ENCODE measurements around the gene ZNF606. TPM values are rescaled to one million over a fixed set of nuclear protein-coding genes. Genes with fewer than 3 reads are reported as not detected.

The ZNF606 gene
- total RNA-seq, 2 experiments from 2014 or later, result 7.5 to 10.0 TPM

- TF ChIP-seq, protein P1, sequence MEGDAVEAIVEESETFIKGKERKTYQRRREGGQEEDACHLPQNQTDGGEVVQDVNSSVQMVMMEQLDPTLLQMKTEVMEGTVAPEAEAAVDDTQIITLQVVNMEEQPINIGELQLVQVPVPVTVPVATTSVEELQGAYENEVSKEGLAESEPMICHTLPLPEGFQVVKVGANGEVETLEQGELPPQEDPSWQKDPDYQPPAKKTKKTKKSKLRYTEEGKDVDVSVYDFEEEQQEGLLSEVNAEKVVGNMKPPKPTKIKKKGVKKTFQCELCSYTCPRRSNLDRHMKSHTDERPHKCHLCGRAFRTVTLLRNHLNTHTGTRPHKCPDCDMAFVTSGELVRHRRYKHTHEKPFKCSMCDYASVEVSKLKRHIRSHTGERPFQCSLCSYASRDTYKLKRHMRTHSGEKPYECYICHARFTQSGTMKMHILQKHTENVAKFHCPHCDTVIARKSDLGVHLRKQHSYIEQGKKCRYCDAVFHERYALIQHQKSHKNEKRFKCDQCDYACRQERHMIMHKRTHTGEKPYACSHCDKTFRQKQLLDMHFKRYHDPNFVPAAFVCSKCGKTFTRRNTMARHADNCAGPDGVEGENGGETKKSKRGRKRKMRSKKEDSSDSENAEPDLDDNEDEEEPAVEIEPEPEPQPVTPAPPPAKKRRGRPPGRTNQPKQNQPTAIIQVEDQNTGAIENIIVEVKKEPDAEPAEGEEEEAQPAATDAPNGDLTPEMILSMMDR (IDR thresholded peaks at IDR 0.05), result no peak
- DNase-seq (peak; percentile 45), ATAC-seq (peak; percentile 6)
- intact Hi-C loops (cut with micrococcal nuclease), result loop anchor here (10.0 kb wide), 1 partner anchor 47 kb away; no protein-coding TSS in a partner anchor
- Mint-ChIP-seq H3K4me3 (peak overlapping the region; percentile 84), H3K27ac (peak overlapping the region; percentile 89), H3K9me3 (peaks cover 46% of the 10 kb centered on the region), H3K27me3 (no peaks in the 10 kb centered on the region), H3K36me3 (ENCODE audit: low read depth) (peaks cover 93% of the 10 kb centered on the region), H3K4me1 (ENCODE audit: low read depth) (peaks cover 30% of the 10 kb centered on the region)
- POLR2A ChIA-PET, result interaction anchor here (0.6 to 1.6 kb wide), 7 partner anchors 13 to 212 kb away, joined by 3 to 6 read pairs (median 4); partner anchors contain the start of gene ZNF135
- CTCF ChIA-PET, result interaction anchor here (1.0 to 1.1 kb wide), 3 partner anchors 75 to 307 kb away, joined by 3 to 4 read pairs (median 3); no protein-coding TSS in a partner anchor
Measured at GRCh38 chr19:58001895-58002369, 688 bp downstream of the ZNF606 start.

DNA sequence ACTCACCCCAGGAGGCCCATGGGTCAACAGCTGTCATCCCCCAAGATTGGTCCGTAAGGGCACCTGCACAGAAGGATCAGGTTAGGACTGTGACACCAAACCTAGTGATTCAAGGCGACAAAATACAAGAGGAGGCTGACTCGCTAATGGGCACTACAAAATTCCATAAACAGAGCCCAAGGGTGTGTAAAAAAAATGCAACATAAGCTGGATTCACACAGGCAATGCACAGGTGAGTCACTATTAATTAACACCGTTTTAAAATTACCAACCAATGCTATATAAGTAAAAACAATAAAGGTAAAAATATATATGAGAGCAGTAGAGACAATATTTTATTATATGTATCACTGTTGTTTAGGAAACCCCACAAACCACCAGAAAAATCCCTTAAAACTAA is 1.9 kb downstream of the ZNF606 start:
- H3K4me3 Mint-ChIP-seq, result peak overlapping the region; percentile 84
- POLR2A ChIA-PET, result no interaction called here
- intact Hi-C loops (cut with micrococcal nuclease), result loop anchor here (10.0 kb wide), 1 partner anchor 46 kb away; no protein-coding TSS in a partner anchor
- H3K36me3 Mint-ChIP-seq (ENCODE audit: low read depth), result peaks cover 93% of the 10 kb centered on the region
- H3K27ac Mint-ChIP-seq, result no peak overlapping the region
- H3K9me3 Mint-ChIP-seq, result peaks cover 46% of the 10 kb centered on the region
- TF ChIP-seq, protein P1 (IDR thresholded peaks at IDR 0.05), result no peak
- DNase-seq (no peak), ATAC-seq (no peak)
- H3K4me1 Mint-ChIP-seq (ENCODE audit: low read depth), result peaks cover 30% of the 10 kb centered on the region
- H3K27me3 Mint-ChIP-seq, result no peaks in the 10 kb centered on the region
- CTCF ChIA-PET, result interaction anchor here (1.2 kb wide), 1 partner anchor 155 kb away, joined by 3 read pairs; no protein-coding TSS in a partner anchor

- ATAC-seq, result no peak
- CTCF ChIA-PET, result no interaction called here
- DNase-seq, result no peak
- TF ChIP-seq, protein P1 (IDR thresholded peaks at IDR 0.05), result no peak
- H3K27ac Mint-ChIP-seq, result no peak overlapping the region
- H3K27me3 Mint-ChIP-seq, result no peaks in the 10 kb centered on the region
- H3K9me3 Mint-ChIP-seq, result peaks cover 57% of the 10 kb centered on the region
- peaks cover 83% of the 10 kb centered on the region for H3K36me3 Mint-ChIP-seq (ENCODE audit: low read depth)
- no peak overlapping the region for H3K4me3 Mint-ChIP-seq
- POLR2A ChIA-PET, result no interaction called here
- intact Hi-C loops (cut with micrococcal nuclease), result no loop called here
- no peaks in the 10 kb centered on the region for H3K4me1 Mint-ChIP-seq (ENCODE audit: low read depth)
Measured at GRCh38 chr19:57992841-57993240, 9.8 kb downstream of the ZNF606 start.

- ChIA-PET CTCF (no interaction called here), POLR2A (no interaction called here)
- Mint-ChIP-seq H3K9me3 (peaks cover 83% of the 10 kb centered on the region), H3K4me3 (no peak overlapping the region), H3K4me1 (ENCODE audit: low read depth) (no peaks in the 10 kb centered on the region), H3K36me3 (ENCODE audit: low read depth) (peaks cover 91% of the 10 kb centered on the region), H3K27me3 (no peaks in the 10 kb centered on the region), H3K27ac (no peak overlapping the region)
- intact Hi-C loops (cut with micrococcal nuclease), result no loop called here
- ATAC-seq (no peak), DNase-seq (no peak)
- TF ChIP-seq, protein P1 (IDR thresholded peaks at IDR 0.05), result no peak
Measured at GRCh38 chr19:57978586-57979289, 23.9 kb downstream of the ZNF606 start.

DNA sequence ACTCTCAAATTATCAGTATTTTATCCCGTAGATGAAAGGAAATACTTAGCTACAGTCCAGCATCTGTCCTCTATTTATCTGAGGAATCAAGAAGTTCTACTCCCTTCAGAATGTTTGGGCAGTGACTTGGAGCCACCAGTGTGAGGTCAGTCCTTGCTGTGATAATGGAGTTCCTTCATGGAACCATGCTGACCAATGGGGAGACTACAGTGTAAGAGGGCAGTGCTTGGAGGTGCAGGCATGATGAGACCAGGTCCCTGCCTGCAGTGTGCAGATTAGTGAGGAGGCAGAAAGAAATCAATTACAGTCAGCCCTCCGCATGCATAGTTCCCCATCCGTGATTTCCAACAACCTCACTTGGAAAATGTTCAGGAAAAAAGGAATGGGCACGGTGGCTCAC is 28.2 kb downstream of the ZNF606 start, which contains the start of gene C19orf18:
Gene C19orf18 (minus strand): TSS at position 101 of the 400 bp plus-strand sequence. CDS start 102 bp downstream, outside the sequence.
- TF ChIP-seq, protein P1 (IDR thresholded peaks at IDR 0.05), result no peak
- Mint-ChIP-seq H3K27me3 (no peaks in the 10 kb centered on the region), H3K36me3 (ENCODE audit: low read depth) (peaks cover 68% of the 10 kb centered on the region), H3K27ac (no peak within 1 kb of the TSS), H3K4me1 (ENCODE audit: low read depth) (no peaks in the 10 kb centered on the region), H3K9me3 (peaks cover 77% of the 10 kb centered on the region), H3K4me3 (no peak within 1 kb of the TSS)
- ChIA-PET CTCF (no interaction called here), POLR2A (no interaction called here)
- DNase-seq, result no peak
- no peak for ATAC-seq
- intact Hi-C loops (cut with micrococcal nuclease), result no loop called here
